Hepatocyte (in vitro differentiated cells): ENCODE data around the gene PNPT1.

Experiments used
- EZH2 ChIP-seq: fragments of 200-600 bp; sonication (generic); IDR thresholded peaks from 2 replicates; pipeline ENCODE4 v1.6.1; 2016; ENCODE audit warnings: antibody characterized with exemption, mild to moderate bottlenecking, borderline replicate concordance
- TF ChIP-seq, protein P1 (sequence below): fragments of 200-600 bp; sonication (generic); IDR thresholded peaks from 2 replicates; pipeline ENCODE4 v1.5.1; 2016; ENCODE audit warnings: antibody characterized with exemption, mild to moderate bottlenecking; ENCODE audit not compliant: poor library complexity

DNA sequence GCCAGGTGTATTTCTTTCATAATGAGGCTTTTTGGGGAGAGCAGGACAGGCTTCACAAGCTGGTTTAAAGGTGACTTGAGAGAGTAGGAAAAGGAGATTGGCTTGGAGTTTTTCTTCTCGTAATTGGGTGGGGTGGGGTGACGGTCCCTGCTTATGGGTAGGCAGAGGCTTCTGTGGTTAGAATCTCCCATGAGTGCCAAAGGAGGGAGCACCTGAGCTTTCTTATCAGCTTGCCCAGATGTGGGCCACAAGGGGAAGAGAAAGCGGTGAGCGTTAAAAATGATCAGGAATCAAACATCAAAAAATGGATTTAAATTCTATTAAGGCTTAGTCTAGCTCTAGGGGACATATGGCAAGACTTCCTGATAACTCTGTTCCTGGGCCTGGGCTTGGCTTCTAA, 9.7 kb upstream of the PNPT1 start:
- TF ChIP-seq, protein P1, sequence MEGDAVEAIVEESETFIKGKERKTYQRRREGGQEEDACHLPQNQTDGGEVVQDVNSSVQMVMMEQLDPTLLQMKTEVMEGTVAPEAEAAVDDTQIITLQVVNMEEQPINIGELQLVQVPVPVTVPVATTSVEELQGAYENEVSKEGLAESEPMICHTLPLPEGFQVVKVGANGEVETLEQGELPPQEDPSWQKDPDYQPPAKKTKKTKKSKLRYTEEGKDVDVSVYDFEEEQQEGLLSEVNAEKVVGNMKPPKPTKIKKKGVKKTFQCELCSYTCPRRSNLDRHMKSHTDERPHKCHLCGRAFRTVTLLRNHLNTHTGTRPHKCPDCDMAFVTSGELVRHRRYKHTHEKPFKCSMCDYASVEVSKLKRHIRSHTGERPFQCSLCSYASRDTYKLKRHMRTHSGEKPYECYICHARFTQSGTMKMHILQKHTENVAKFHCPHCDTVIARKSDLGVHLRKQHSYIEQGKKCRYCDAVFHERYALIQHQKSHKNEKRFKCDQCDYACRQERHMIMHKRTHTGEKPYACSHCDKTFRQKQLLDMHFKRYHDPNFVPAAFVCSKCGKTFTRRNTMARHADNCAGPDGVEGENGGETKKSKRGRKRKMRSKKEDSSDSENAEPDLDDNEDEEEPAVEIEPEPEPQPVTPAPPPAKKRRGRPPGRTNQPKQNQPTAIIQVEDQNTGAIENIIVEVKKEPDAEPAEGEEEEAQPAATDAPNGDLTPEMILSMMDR = no peak
- no peak for TF ChIP-seq EZH2
